H1 (cell line): ENCODE data around the gene ARHGEF25. TPM values are rescaled to one million over a fixed set of nuclear protein-coding genes. Genes with fewer than 3 reads are reported as not detected.

ENCODE experiments used
- CTCF ChIA-PET: fragments of 300-600 bp; sonication (Branson Sonifier 250); formaldehyde crosslinking; loops from one replicate; lab custom pipeline; 2021; ENCODE audit not compliant: partially characterized antibody; lab: Charles Lee
- POLR2A ChIA-PET: fragments of 300-600 bp; sonication (Branson Sonifier 250); formaldehyde crosslinking; loops from one replicate; lab custom pipeline; 2021; ENCODE audit warnings: inconsistent platforms; ENCODE audit not compliant: partially characterized antibody; lab: Charles Lee
- DNase-seq, 2 experiments: peaks; one replicate each; pipeline versions ENCODE4 v3.0.0 to v3.0.0-alpha.2; 2010 to 2022; ENCODE audit warnings: low spot score in 2 of 2, low read depth in 1 of 2, mixed read lengths in 1 of 2
- FAIRE-seq: peaks from 2 replicates; lab custom pipeline; 2011; peaks lifted over from hg19 to GRCh38; lab: Jason Lieb, UNC
- H2AFZ ChIP-seq: 2 replicates; pipeline ENCODE4 v1.8.1; 2012; ENCODE audit warnings: low read length, inconsistent platforms
- H2AK5ac ChIP-seq: 2 replicates; pipeline ENCODE4 v1.6.1; 2013; ENCODE audit warnings: low read depth, low read length
- H2BK120ac ChIP-seq: replicated peaks from 2 replicates; pipeline ENCODE3; 2013; ENCODE audit warnings: low read depth, low read length, inconsistent platforms
- H2BK12ac ChIP-seq: 2 replicates; pipeline ENCODE4 v1.6.1; 2013; ENCODE audit warnings: low read depth, low read length
- H2BK15ac ChIP-seq: 2 replicates; pipeline ENCODE4 v1.6.1; 2013; ENCODE audit warnings: low read length
- H2BK20ac ChIP-seq: 2 replicates; pipeline ENCODE4 v1.6.1; 2013; ENCODE audit warnings: low read length
- H2BK5ac ChIP-seq: 2 replicates; pipeline ENCODE4 v1.6.1; 2013; ENCODE audit warnings: low read depth, low read length
- H3K14ac ChIP-seq: 2 replicates; pipeline ENCODE4 v1.6.1; 2013; ENCODE audit warnings: inconsistent platforms; ENCODE audit not compliant: insufficient read length
- H3K18ac ChIP-seq: 2 replicates; pipeline ENCODE4 v1.6.1; 2013; ENCODE audit warnings: low read length; ENCODE audit errors: extremely low read depth
- H3K23ac ChIP-seq: 2 replicates; pipeline ENCODE4 v1.6.1; 2013; ENCODE audit warnings: inconsistent platforms; ENCODE audit not compliant: insufficient read length
- H3K23me2 ChIP-seq: 2 replicates; pipeline ENCODE4 v1.6.1; 2013; ENCODE audit warnings: low read depth, low read length
- H3K27ac ChIP-seq: 2 replicates; pipeline ENCODE4 v1.6.1; 2011; ENCODE audit warnings: low read depth, low read length, inconsistent platforms
- H3K27me3 ChIP-seq, 4 experiments: replicated peaks in 1 of 4; 1 replicate in 1 of 4; 2 replicates in 3 of 4; pipeline versions ENCODE4 v1.6.1 to v1.8.1; 2011 to 2013; ENCODE audit warnings: low read length in 3 of 4, mild to moderate bottlenecking in 3 of 4, inconsistent platforms in 2 of 4, mixed read lengths in 2 of 4, moderate library complexity in 1 of 4; ENCODE audit not compliant: control insufficient read depth in 3 of 4, insufficient read depth in 3 of 4; ENCODE audit errors: extremely low read depth in 1 of 4
- H3K36me3 ChIP-seq, 4 experiments: 2 replicates each; pipeline versions ENCODE4 v1.6.1 to v1.8.1; 2011 to 2013; ENCODE audit warnings: mild to moderate bottlenecking in 4 of 4, low read length in 3 of 4, moderate library complexity in 2 of 4, control low read depth in 1 of 4, inconsistent platforms in 1 of 4; ENCODE audit not compliant: insufficient read depth in 4 of 4, control insufficient read depth in 2 of 4
- H3K4ac ChIP-seq: replicated peaks from 2 replicates; pipeline ENCODE3; 2013; ENCODE audit warnings: low read length, low read depth, mixed read lengths, inconsistent platforms; ENCODE audit not compliant: insufficient read length
- H3K4me1 ChIP-seq, 4 experiments: replicated peaks in 1 of 4; 1 replicate in 1 of 4; 2 replicates in 3 of 4; pipeline versions ENCODE4 v1.6.1 to v1.8.1; 2011 to 2013; ENCODE audit warnings: low read length in 3 of 4, inconsistent platforms in 2 of 4, mixed read lengths in 1 of 4; ENCODE audit not compliant: insufficient read depth in 4 of 4, control insufficient read depth in 3 of 4
- H3K4me2 ChIP-seq, 2 experiments: 2 replicates each; pipeline versions ENCODE4 v1.6.1 to v1.8.1; 2011 to 2013; ENCODE audit warnings: low read depth in 2 of 2, low read length in 2 of 2, control low read depth in 1 of 2, inconsistent platforms in 1 of 2, mild to moderate bottlenecking in 1 of 2; ENCODE audit not compliant: insufficient read depth in 1 of 2
- H3K4me3 ChIP-seq, 4 experiments: fragments of 200-600, 300-600 bp in 1 of 4; sonication (generic), shearing (Covaris generic), sonication (Bioruptor Twin) in 1 of 4; 2 replicates each; pipeline versions ENCODE4 v1.5.1 to v1.8.1; 2011 to 2016; ENCODE audit warnings: low read length in 4 of 4, low read depth in 3 of 4, control low read depth in 2 of 4, inconsistent platforms in 2 of 4, mild to moderate bottlenecking in 2 of 4, mixed read lengths in 1 of 4, moderate library complexity in 1 of 4; ENCODE audit not compliant: insufficient read depth in 2 of 4; ENCODE audit errors: extremely low read depth in 1 of 4
- H3K56ac ChIP-seq: replicated peaks from 2 replicates; pipeline ENCODE3; 2013; ENCODE audit warnings: low read depth, mild to moderate bottlenecking, mixed read lengths, low read length, inconsistent platforms; ENCODE audit not compliant: insufficient read length
- H3K79me1 ChIP-seq: 2 replicates; pipeline ENCODE4 v1.6.1; 2013; ENCODE audit warnings: low read depth, low read length, control low read depth
- H3K79me2 ChIP-seq, 2 experiments: 2 replicates each; pipeline versions ENCODE4 v1.6.1 to v1.8.1; 2012 to 2013; ENCODE audit warnings: low read length in 2 of 2, mild to moderate bottlenecking in 2 of 2, inconsistent platforms in 1 of 2; ENCODE audit not compliant: insufficient read depth in 2 of 2, control insufficient read depth in 1 of 2
- H3K9ac ChIP-seq, 4 experiments: replicated peaks in 1 of 4; 1 replicate in 1 of 4; 2 replicates in 3 of 4; pipeline versions ENCODE4 v1.6.1 to v1.8.1; 2011 to 2013; ENCODE audit warnings: low read depth in 3 of 4, low read length in 3 of 4, control low read depth in 2 of 4, mild to moderate bottlenecking in 2 of 4, moderate library complexity in 2 of 4, inconsistent platforms in 1 of 4; ENCODE audit errors: extremely low read depth in 1 of 4
- H3K9me3 ChIP-seq, 2 experiments: 2 replicates each; pipeline versions ENCODE4 v1.6.1 to v1.8.1; 2012 to 2013; ENCODE audit warnings: mild to moderate bottlenecking in 2 of 2, moderate library complexity in 2 of 2, control low read depth in 1 of 2, inconsistent platforms in 1 of 2, low read depth in 1 of 2, low read length in 1 of 2, mixed read lengths in 1 of 2; ENCODE audit not compliant: insufficient read depth in 2 of 2
- H4K20me1 ChIP-seq, 2 experiments: replicated peaks in 1 of 2; 2 replicates each; pipeline versions ENCODE3 to v1.8.1; 2011 to 2013; ENCODE audit warnings: inconsistent platforms in 2 of 2, low read length in 2 of 2, mild to moderate bottlenecking in 1 of 2; ENCODE audit not compliant: insufficient read depth in 2 of 2, control insufficient read depth in 1 of 2
- H4K5ac ChIP-seq: 2 replicates; pipeline ENCODE4 v1.6.1; 2013; ENCODE audit warnings: low read length, low read depth, mixed read lengths, inconsistent platforms; ENCODE audit not compliant: insufficient read length
- H4K8ac ChIP-seq: 2 replicates; pipeline ENCODE4 v1.8.0; 2013; ENCODE audit warnings: mild to moderate bottlenecking, moderate library complexity, low read length, inconsistent platforms; ENCODE audit not compliant: insufficient read depth; ENCODE audit errors: extremely low read depth
- H4K91ac ChIP-seq: replicated peaks from 2 replicates; pipeline ENCODE3; 2013; ENCODE audit warnings: low read length, mixed read lengths, inconsistent platforms; ENCODE audit not compliant: insufficient read length
- TBP ChIP-seq: IDR thresholded peaks from 2 replicates; pipeline ENCODE4 v1.6.1; 2011; ENCODE audit warnings: low read depth, low read length, improper control_type of control experiment
- WGBS, 2 experiments: shearing (Covaris generic) in 1 of 2; methylation state at CpG; one replicate each; pipeline versions ENCODE4 v1.1.6 to v1.1.7; 2013 to 2015; ENCODE audit warnings: low lambda C conversion rate in 2 of 2, mixed read lengths in 2 of 2, inconsistent platforms in 1 of 2, low coverage in 1 of 2, missing lambda C conversion rate in 1 of 2; ENCODE audit not compliant: insufficient replicate concordance in 2 of 2, insufficient coverage in 1 of 2, insufficient read length in 1 of 2; ENCODE audit errors: extremely low coverage in 1 of 2, missing lambda C conversion rate in 1 of 2; 5-methylcytosine and 5-hydroxymethylcytosine counted together
- polyA plus RNA-seq, 7 experiments: library from polyadenylated mRNA; depleted of rRNA in 3 of 7; stranded (reverse) in 5 of 7; unstranded in 2 of 7; fragments of >200 nt in 5 of 7; fragments of 200-250 nt in 2 of 7; gene quantifications; 1 replicate in 5 of 7; 2 replicates in 1 of 7; 4 replicates in 1 of 7; pipeline versions ENCODE4 v1.2.1 to v1.2.3, GENCODE V29; 2011 to 2013; ENCODE audit warnings: missing spikeins in 2 of 7, mixed read lengths in 2 of 7
- total RNA-seq: library from RNA; stranded (reverse); fragmentation: NEBNext Ultra II Directional; extraction: Animal tissue kit (Norgen Biotek cat#: 25700); gene quantifications from 2 replicates; pipeline ENCODE4 v1.2.1, GENCODE V29; 2021

The ARHGEF25 gene
- total and polyA plus RNA-seq, 2 of the 8 experiments (the other 6 are each of a cell fraction or from before 2014, with no cell fraction given) = 5.9 to 8.8 TPM

- Histone ChIP-seq H2BK15ac (no peak overlapping the region), H3K79me1 (no peaks in the 10 kb centered on the region; the same call in 1 of the 2 replicates), H2BK20ac (no peak overlapping the region), H2AFZ (no peak overlapping the region), H4K20me1 (peaks cover 0 to 2% of the 10 kb centered on the region in 2 experiments), H4K8ac (no peak overlapping the region), H3K27me3 (peaks cover 0 to 18% (median 9%) of the 10 kb centered on the region in 4 experiments; a peak in 5 of 7 replicates), H3K4me3 (no peak overlapping the region), H2BK12ac (no peak overlapping the region), H3K56ac (no peak overlapping the region), H3K4ac (no peak overlapping the region), H3K4me1 (peaks cover 7 to 13% (median 12%) of the 10 kb centered on the region in 4 experiments), H3K9me3 (no peaks in the 10 kb centered on the region), H4K5ac (no peak overlapping the region), H3K9ac (no peak overlapping the region), H3K23ac (no peak overlapping the region), H3K4me2 (no peak overlapping the region), H2BK5ac (no peak overlapping the region), H3K14ac (no peak overlapping the region), H3K27ac (no peak overlapping the region), H3K23me2 (peaks cover 29% of the 10 kb centered on the region), H3K36me3 (peaks cover 4 to 10% (median 7%) of the 10 kb centered on the region in 4 experiments; a peak in 4 of 8 replicates), H2AK5ac (no peak overlapping the region), H3K79me2 (peaks cover 0 to 10% of the 10 kb centered on the region in 2 experiments; a peak in 1 of 4 replicates), H4K91ac (no peak overlapping the region), H3K18ac (no peak overlapping the region), H2BK120ac (no peak overlapping the region)
- POLR2A ChIA-PET = interaction anchor here (1.2 to 7.7 kb wide), 4 partner anchors 8 to 145 kb away, joined by 3 to 60 read pairs (median 24); partner anchors contain the start of genes CDK4 and PIP4K2C
- CTCF ChIA-PET = interaction anchor here (1.0 to 12.5 kb wide), 9 partner anchors 9 to 130 kb away, joined by 3 to 124 read pairs (median 8); partner anchors contain the start of genes B4GALNT1 and PIP4K2C
- 93% methylated on average over 10 of the region's 11 CpGs; no CpG with 5 or more reads in 1 of the 2 experiments for WGBS, 2 experiments
- no peak for DNase-seq
- FAIRE-seq = no peak
- no peak for TF ChIP-seq TBP
These were observed 4.4 kb upstream of the ARHGEF25 start for GRCh38 chr12:57606821-57607220.
